Spinal cord (tissue), 10 donors: Measurements from ENCODE around the gene KIF18B. TPM values are rescaled to one million over a fixed set of nuclear protein-coding genes. Genes with fewer than 3 reads are reported as not detected.

ENCODE experiments used
- DNase-seq, 6 donors: peaks; one replicate each; pipeline versions ENCODE4 v3.0.0 to v3.0.0-alpha.2; 2013 to 2015; ENCODE audit warnings: low spot score in 6 of 6, low read depth in 4 of 6
- H3K27ac ChIP-seq: one replicate; pipeline ENCODE4 v1.5.1; 2013; ENCODE audit warnings: low read depth, low read length, control low read depth
- H3K27me3 ChIP-seq: one replicate; pipeline ENCODE4 v1.6.1; 2013; ENCODE audit warnings: low read length; ENCODE audit not compliant: control insufficient read depth, insufficient read depth
- H3K36me3 ChIP-seq: one replicate; pipeline ENCODE4 v1.6.1; 2013; ENCODE audit warnings: low read length; ENCODE audit not compliant: control insufficient read depth, insufficient read depth
- H3K4me1 ChIP-seq: one replicate; pipeline ENCODE4 v1.6.1; 2013; ENCODE audit warnings: low read length; ENCODE audit not compliant: control insufficient read depth, insufficient read depth
- H3K4me3 ChIP-seq: one replicate; pipeline ENCODE4 v1.5.1; 2013; ENCODE audit warnings: low read depth, low read length, control low read depth
- H3K9me3 ChIP-seq: one replicate; pipeline ENCODE4 v1.6.1; 2013; ENCODE audit warnings: low read length; ENCODE audit not compliant: control insufficient read depth, insufficient read depth
- WGBS: methylation state at CpG from one replicate; pipeline ENCODE4 v1.1.5; 2013; ENCODE audit warnings: missing lambda C conversion rate; ENCODE audit not compliant: insufficient coverage; 5-methylcytosine and 5-hydroxymethylcytosine counted together
- polyA plus RNA-seq, 2 donors: library from polyadenylated mRNA; unstranded; fragments of 120-200 nt; gene quantifications; one replicate each; pipeline ENCODE4 v1.2.1, GENCODE V29; 2013; ENCODE audit not compliant: insufficient read length in 2 of 2
- total RNA-seq, 2 donors: library from RNA; depleted of rRNA in 1 of 2; stranded (reverse); fragments of 120-200 nt in 1 of 2; fragments of >200 nt in 1 of 2; gene quantifications; one replicate each; pipeline versions ENCODE4 v1.2.3 to v1.2.4, GENCODE V29; 2013 to 2014
- donor health status: healthy.

Gene KIF18B
- total and polyA plus RNA-seq, 4 donors: 1.6 to 11.7 (median 4.5) TPM

- Histone ChIP-seq H3K27ac (no peak overlapping the region), H3K4me3 (no peak overlapping the region), H3K27me3 (no peaks in the 10 kb centered on the region), H3K4me1 (peaks cover 11% of the 10 kb centered on the region), H3K9me3 (no peaks in the 10 kb centered on the region), H3K36me3 (peaks cover 5% of the 10 kb centered on the region)
- DNase-seq: no peak
- WGBS: 100% methylated on average over 1 of the region's 1 CpG
Measured at GRCh38 chr17:44940768-44941167, 6.8 kb downstream of the KIF18B start.

GRCh38 chr17:44940317-44940716 lies 7.3 kb downstream of the KIF18B start:
- 96% methylated on average over 3 of the region's 4 CpGs for WGBS
- DNase-seq: no peak
- no peaks in the 10 kb centered on the region for H3K9me3 ChIP-seq

GRCh38 chr17:44935116-44935515 lies 12.5 kb downstream of the KIF18B start:
- Histone ChIP-seq H3K9me3 (no peaks in the 10 kb centered on the region), H3K36me3 (peaks cover 40% of the 10 kb centered on the region), H3K4me1 (no peaks in the 10 kb centered on the region), H3K27ac (no peak overlapping the region), H3K27me3 (no peaks in the 10 kb centered on the region), H3K4me3 (no peak overlapping the region)
- WGBS: 95% methylated on average over 9 of the region's 9 CpGs
- no peak for DNase-seq

More at GRCh38 chr17:44940317-44940716, 7.3 kb downstream of the KIF18B start:
- Histone ChIP-seq H3K27me3 (no peaks in the 10 kb centered on the region), H3K27ac (no peak overlapping the region), H3K4me3 (no peak overlapping the region), H3K4me1 (peaks cover 11% of the 10 kb centered on the region), H3K36me3 (peaks cover 7% of the 10 kb centered on the region)

- H3K4me1 ChIP-seq: no peaks in the 10 kb centered on the region
- no peak for DNase-seq
- H3K36me3 ChIP-seq: peaks cover 40% of the 10 kb centered on the region
- no peak overlapping the region for H3K27ac ChIP-seq
- H3K27me3 ChIP-seq: no peaks in the 10 kb centered on the region
- 94% methylated on average over 7 of the region's 10 CpGs for WGBS
- H3K4me3 ChIP-seq: no peak overlapping the region
- H3K9me3 ChIP-seq: no peaks in the 10 kb centered on the region
Measured at GRCh38 chr17:44934745-44935105, 12.8 kb downstream of the KIF18B start.

- DNase-seq: no peak
- Histone ChIP-seq H3K27me3 (no peaks in the 10 kb centered on the region), H3K27ac (no peak overlapping the region), H3K36me3 (peaks cover 40% of the 10 kb centered on the region), H3K9me3 (no peaks in the 10 kb centered on the region), H3K4me3 (no peak overlapping the region), H3K4me1 (no peaks in the 10 kb centered on the region)
- WGBS: 97% methylated on average over 34 of the region's 34 CpGs
Measured at GRCh38 chr17:44933824-44934744, 13.5 kb downstream of the KIF18B start.

- Histone ChIP-seq H3K9me3 (no peaks in the 10 kb centered on the region), H3K36me3 (peaks cover 52% of the 10 kb centered on the region), H3K4me1 (no peaks in the 10 kb centered on the region), H3K27ac (no peak overlapping the region), H3K4me3 (no peak overlapping the region), H3K27me3 (no peaks in the 10 kb centered on the region)
- WGBS: 93% methylated on average over 6 of the region's 6 CpGs
- DNase-seq: no peak
Measured at GRCh38 chr17:44932787-44933097, 14.8 kb downstream of the KIF18B start.

- Histone ChIP-seq H3K27ac (no peak overlapping the region), H3K4me1 (no peaks in the 10 kb centered on the region), H3K36me3 (peaks cover 55% of the 10 kb centered on the region), H3K9me3 (no peaks in the 10 kb centered on the region), H3K27me3 (no peaks in the 10 kb centered on the region), H3K4me3 (no peak overlapping the region)
- 93% methylated on average over 5 of the region's 8 CpGs for WGBS
- no peak for DNase-seq
Measured at GRCh38 chr17:44932096-44932786, 15.3 kb downstream of the KIF18B start.

- Histone ChIP-seq H3K9me3 (no peaks in the 10 kb centered on the region), H3K4me1 (no peaks in the 10 kb centered on the region), H3K27ac (no peak overlapping the region), H3K27me3 (no peaks in the 10 kb centered on the region), H3K4me3 (no peak overlapping the region), H3K36me3 (peaks cover 62% of the 10 kb centered on the region)
- no peak for DNase-seq
- 97% methylated on average over 4 of the region's 5 CpGs for WGBS
Measured at GRCh38 chr17:44931376-44931775, 16.2 kb downstream of the KIF18B start.

- no peaks in the 10 kb centered on the region for H3K9me3 ChIP-seq
- 93% methylated on average over 2 of the region's 6 CpGs for WGBS
- peaks cover 63% of the 10 kb centered on the region for H3K36me3 ChIP-seq
- H3K4me3 ChIP-seq: no peak overlapping the region
- H3K27ac ChIP-seq: no peak overlapping the region
- DNase-seq: no peak
- no peaks in the 10 kb centered on the region for H3K27me3 ChIP-seq
- H3K4me1 ChIP-seq: no peaks in the 10 kb centered on the region
Measured at GRCh38 chr17:44930667-44931066, 16.9 kb downstream of the KIF18B start.
